ENCODE results near the gene GYS2. TPM values are rescaled to one million over a fixed set of nuclear protein-coding genes. Genes with fewer than 3 reads are reported as not detected.

GYS2 gene
- total and polyA plus RNA-seq, 5 experiments from 2014 or later = 0.31 TPM; not detected in 4

DNA sequence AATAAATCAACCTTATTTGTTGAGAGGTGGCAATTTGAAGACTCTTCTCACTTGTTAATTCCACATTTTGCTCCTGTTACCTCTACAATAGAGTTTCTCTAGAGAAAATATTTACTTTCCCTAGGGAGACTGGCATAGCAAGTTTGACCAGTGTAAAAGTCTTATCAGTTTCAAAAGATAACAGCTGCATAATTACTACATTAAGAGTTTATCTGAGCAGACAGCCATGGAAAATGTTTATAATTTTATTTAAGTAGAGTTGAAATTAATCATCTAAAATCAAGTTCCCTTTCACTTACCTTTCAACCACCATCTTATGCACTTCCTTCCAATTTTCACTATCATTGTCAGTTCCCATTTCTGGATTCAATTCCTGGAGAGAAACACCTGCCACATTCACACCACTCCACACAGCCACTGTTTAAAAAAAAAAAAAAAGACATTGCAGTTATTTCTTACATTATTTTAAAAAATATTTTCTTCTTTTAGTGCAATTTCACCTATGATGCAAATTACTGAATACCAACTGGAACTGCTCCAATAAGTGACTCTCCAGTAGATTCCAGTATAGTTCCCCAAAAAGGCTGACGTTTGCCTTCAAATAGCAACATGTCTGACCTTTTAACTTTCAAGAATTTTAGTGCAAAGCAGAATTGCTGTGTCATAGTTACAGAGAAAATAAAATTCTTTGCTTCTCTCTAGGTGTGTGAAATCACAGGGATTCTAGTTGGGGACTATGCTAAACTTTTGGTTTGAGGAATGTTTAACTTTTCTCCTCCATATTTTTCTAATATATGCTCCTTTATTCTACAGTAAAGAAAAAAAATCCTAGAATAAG is 33.6 kb upstream of the GYS2 start:
- H3K36me3 Mint-ChIP-seq = peaks cover 34 to 91% (median 71%) of the 10 kb centered on the region in 3 donors
- ATAC-seq = no peak
- peaks cover 20 to 59% (median 48%) of the 10 kb centered on the region in 4 donors for H3K4me1 Mint-ChIP-seq
- H3K27ac Mint-ChIP-seq = peak overlapping the region in 9 of 10 donors; percentile 66 to 91 (median 79)
- H3K4me3 Mint-ChIP-seq = peak overlapping the region in 6 of 10 donors; percentile 2 to 54 (median 26)
- H3K27me3 Mint-ChIP-seq = no peaks in the 10 kb centered on the region
- no peaks in the 10 kb centered on the region for H3K9me3 Mint-ChIP-seq
- no peak for DNase-seq
- POLR2A ChIA-PET = interaction anchor here (0.6 to 1.4 kb wide), 5 partner anchors 13 to 80 kb away, joined by 3 to 7 read pairs (median 3); no protein-coding TSS in a partner anchor

DNA sequence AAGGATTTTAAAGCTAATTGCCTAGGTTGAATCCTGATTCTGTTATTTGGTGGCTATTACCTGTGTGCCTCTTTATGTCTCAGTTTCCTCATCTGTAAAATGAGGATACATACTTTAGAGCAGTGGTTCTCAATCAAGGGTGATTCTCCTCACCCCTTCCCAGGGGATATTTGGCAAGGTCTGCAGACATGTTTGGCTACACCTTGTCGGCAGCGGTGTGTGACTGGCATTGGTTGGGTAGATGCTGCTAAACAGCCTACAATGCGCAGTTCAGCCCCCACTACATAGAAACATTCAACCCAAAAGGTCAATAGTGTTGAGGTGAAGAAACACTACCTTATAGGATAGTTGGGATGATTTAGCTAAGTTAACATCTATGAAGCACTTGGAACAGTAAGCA is 29.6 kb upstream of the GYS2 start:
- H3K27me3 Mint-ChIP-seq = no peaks in the 10 kb centered on the region
- H3K4me1 Mint-ChIP-seq = peaks cover 10 to 32% (median 23%) of the 10 kb centered on the region in 4 donors
- no peaks in the 10 kb centered on the region for H3K9me3 Mint-ChIP-seq
- DNase-seq (no peak), ATAC-seq (no peak)
- peak overlapping the region in 7 of 10 donors; percentile 20 to 59 (median 40) for H3K27ac Mint-ChIP-seq
- H3K36me3 Mint-ChIP-seq = peaks cover 19 to 76% (median 72%) of the 10 kb centered on the region in 3 donors
- no peak overlapping the region for H3K4me3 Mint-ChIP-seq
- POLR2A ChIA-PET = interaction anchor here (1.1 to 4.4 kb wide), 5 partner anchors 12 to 23 kb away, joined by 4 to 16 read pairs (median 4); partner anchors contain the start of gene LDHB

DNA sequence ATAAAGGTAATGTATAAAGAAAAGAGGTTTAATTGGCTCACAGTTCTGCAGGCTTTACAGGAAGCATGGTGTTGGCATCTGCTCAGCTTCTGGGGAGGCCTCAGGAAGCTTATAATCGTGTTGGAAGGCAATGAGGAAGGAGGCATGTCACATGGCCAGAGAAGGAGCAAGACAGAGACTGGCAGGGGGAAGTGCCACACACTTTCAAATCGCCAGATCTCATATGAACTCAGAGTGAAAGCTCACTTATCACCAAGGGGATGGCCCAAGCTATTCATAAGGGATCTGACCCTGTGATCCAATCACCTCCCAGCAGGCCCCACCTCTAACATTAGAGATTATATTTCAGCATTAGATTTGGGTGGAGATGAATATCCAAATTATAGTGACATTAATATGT is 26.7 kb upstream of the GYS2 start:
- DNase-seq (no peak), ATAC-seq (no peak)
- Mint-ChIP-seq H3K4me3 (no peak overlapping the region), H3K27me3 (no peaks in the 10 kb centered on the region), H3K4me1 (peaks cover 0 to 16% (median 8%) of the 10 kb centered on the region in 4 donors), H3K27ac (peak overlapping the region in 4 of 10 donors; percentile 50 to 70 (median 56)), H3K36me3 (peaks cover 10 to 55% (median 48%) of the 10 kb centered on the region in 3 donors), H3K9me3 (peaks cover 0 to 9% (median 2%) of the 10 kb centered on the region in 9 donors)
- POLR2A ChIA-PET = interaction anchor here (0.6 to 1.6 kb wide), 3 partner anchors 13 to 26 kb away, joined by 3 to 6 read pairs (median 3); partner anchors contain the start of gene LDHB

DNA sequence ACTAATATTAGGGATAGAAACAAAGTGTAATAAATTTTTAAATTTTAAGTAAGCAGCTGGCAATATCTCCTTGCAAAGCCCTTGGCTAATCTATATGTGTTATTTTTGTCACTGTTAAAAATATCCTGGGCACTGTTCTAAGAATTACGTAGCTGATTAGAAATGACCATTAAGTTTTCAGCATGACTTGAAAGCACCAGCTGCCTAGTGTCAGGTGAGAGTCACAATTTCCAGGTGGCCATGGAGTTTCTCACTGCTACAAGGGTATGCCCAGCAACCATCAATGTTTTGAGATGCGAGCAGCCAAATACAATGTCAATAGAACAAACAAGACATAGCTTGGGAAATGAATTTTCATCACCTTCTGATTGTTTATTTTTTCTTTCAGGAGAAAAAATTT is 23.3 kb upstream of the GYS2 start:
- peaks cover 4 to 34% (median 18%) of the 10 kb centered on the region in 9 donors for H3K9me3 Mint-ChIP-seq
- ATAC-seq = no peak
- DNase-seq = no peak
- peaks cover 10 to 42% (median 21%) of the 10 kb centered on the region in 3 donors for H3K36me3 Mint-ChIP-seq
- no peaks in the 10 kb centered on the region for H3K27me3 Mint-ChIP-seq
- peaks cover 0 to 16% (median 8%) of the 10 kb centered on the region in 4 donors for H3K4me1 Mint-ChIP-seq
- no peak overlapping the region for H3K4me3 Mint-ChIP-seq
- H3K27ac Mint-ChIP-seq = no peak overlapping the region
- POLR2A ChIA-PET = no interaction called here

DNA sequence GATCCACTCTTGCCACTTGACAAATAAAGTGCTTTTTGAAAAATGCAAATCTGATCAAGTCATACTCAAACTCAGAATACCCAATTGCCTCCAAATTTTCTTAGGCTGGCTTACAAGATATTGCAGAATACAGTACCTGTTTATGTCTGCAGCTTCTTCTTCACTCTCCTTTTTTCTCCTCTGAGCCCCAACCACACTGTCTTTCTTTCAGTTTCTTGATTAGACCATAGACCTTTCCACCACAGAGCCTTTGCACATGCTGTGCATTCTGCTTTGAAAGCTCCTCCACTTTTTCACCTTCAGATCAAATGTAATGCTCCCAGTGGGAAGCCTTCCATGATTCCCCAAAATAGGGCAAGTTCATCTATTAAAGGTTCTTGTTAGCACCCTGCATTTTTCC is 13.9 kb upstream of the GYS2 start:
- DNase-seq = no peak
- Mint-ChIP-seq H3K36me3 (peaks cover 0 to 12% (median 10%) of the 10 kb centered on the region in 3 donors), H3K27me3 (no peaks in the 10 kb centered on the region), H3K4me3 (peak overlapping the region in 4 of 10 donors; percentile 1 to 73 (median 12)), H3K4me1 (peaks cover 21 to 52% (median 49%) of the 10 kb centered on the region in 4 donors), H3K27ac (peak overlapping the region; percentile 20 to 92 (median 80)), H3K9me3 (peaks cover 0 to 13% (median 5%) of the 10 kb centered on the region in 9 donors)
- ATAC-seq = no peak
- POLR2A ChIA-PET = interaction anchor here (0.8 to 3.2 kb wide), 3 partner anchors 32 to 58 kb away, joined by 3 to 26 read pairs (median 4); partner anchors contain the start of gene LDHB

DNA sequence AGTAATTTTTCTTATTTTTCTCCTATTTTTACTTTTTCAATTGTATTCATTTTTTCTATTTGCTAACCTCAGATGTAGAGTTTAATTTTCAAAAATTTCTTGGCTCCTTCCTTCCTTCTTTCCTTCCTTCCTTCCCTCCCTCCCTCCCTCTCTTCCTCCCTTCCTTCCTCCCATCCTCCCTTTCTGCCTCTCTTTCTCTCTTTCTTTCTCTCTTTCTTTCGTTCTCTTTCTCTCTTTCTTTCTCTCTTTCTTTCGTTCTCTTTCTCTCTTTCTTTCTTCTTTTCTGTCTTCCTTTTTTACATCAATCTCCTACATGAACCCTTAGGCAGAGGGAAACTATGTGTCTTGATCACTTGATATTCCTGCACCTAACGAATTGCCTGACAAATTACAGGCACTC is 12.4 kb upstream of the GYS2 start:
- Mint-ChIP-seq H3K27me3 (no peaks in the 10 kb centered on the region), H3K27ac (peak overlapping the region; percentile 72 to 98 (median 90)), H3K9me3 (peaks cover 0 to 13% (median 4%) of the 10 kb centered on the region in 9 donors), H3K4me1 (peaks cover 25 to 67% (median 61%) of the 10 kb centered on the region in 4 donors), H3K4me3 (peak overlapping the region in 8 of 10 donors; percentile 7 to 59 (median 38)), H3K36me3 (peaks cover 0 to 17% (median 13%) of the 10 kb centered on the region in 3 donors)
- ATAC-seq (no peak), DNase-seq (no peak)
- POLR2A ChIA-PET = interaction anchor here (0.8 to 2.0 kb wide), 3 partner anchors 30 to 60 kb away, joined by 3 to 18 read pairs (median 9); no protein-coding TSS in a partner anchor

DNA sequence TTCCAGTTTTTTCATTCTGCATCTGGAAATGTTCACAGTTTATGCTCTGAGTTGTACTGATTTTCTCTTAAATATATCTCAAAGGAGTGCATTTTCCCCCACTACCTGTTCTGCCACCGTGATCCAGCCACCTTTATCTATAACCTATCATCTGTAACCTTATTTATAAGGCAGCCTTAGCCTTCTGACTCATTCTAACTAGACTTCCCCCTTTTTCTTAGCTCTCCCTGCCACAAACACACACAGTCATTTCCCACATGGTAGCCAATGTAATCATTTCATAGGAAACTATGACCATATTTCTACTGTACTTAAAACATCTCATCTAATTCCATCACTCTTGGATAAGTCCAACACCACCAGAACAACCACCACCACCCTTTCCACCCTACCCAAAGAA is 10.8 kb upstream of the GYS2 start:
- Mint-ChIP-seq H3K4me3 (peak overlapping the region; percentile 4 to 77 (median 60)), H3K4me1 (peaks cover 25 to 68% (median 62%) of the 10 kb centered on the region in 4 donors), H3K27ac (peak overlapping the region; percentile 79 to 98 (median 93)), H3K9me3 (peaks cover 0 to 13% (median 2%) of the 10 kb centered on the region in 9 donors), H3K36me3 (peaks cover 0 to 23% (median 11%) of the 10 kb centered on the region in 3 donors), H3K27me3 (no peaks in the 10 kb centered on the region)
- POLR2A ChIA-PET = interaction anchor here (0.8 to 2.0 kb wide), 8 partner anchors 16 to 62 kb away, joined by 3 to 34 read pairs (median 4); partner anchors contain the start of gene LDHB
- ATAC-seq (peak; percentile 38 to 77), DNase-seq (peak in 1 of 10 donors; percentile 6)

DNA sequence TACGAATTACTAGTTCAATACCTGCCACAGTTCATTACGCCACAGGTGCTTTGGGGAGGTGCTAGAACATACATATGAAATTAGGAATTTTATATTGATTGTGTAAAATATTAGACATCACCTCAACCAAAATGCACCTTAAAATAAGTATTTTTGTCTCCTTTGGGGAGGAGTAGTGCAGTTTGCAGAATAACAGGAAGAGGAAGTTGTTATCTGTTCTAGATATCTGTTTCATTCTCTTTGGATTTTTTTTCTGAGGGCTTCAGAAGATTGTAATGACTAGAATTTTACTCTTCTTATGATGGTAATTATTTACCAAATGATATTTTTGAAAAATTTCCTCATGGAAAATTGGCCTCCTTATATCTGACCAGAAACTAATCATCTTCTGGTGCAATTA is 9.9 kb upstream of the GYS2 start:
- peaks cover 25 to 63% (median 59%) of the 10 kb centered on the region in 4 donors for H3K4me1 Mint-ChIP-seq
- POLR2A ChIA-PET = interaction anchor here (1.1 to 4.9 kb wide), 5 partner anchors 19 to 66 kb away, joined by 5 to 47 read pairs (median 10); partner anchors contain the start of gene LDHB
- DNase-seq = peak in 3 of 10 donors; percentile 45 to 49 (median 45)

DNA sequence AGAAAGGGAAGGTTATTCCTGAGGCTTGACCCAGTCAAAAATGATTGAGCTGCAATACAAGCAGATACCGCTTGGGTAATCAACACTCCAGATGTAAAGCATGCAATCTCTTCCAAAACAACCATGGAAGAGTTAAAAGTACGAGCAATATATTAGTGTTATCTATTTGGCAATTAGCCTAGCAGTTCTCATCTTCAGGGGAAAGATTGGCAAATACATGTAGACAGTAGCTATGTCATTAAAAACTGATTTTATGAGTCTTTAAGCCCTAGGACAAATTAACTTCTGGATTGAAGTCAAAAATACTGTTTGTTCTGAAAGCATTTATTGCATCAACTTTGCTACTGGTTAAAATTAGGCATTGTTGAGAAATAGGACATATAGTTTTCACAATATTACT is 9.3 kb upstream of the GYS2 start:
- Mint-ChIP-seq H3K36me3 (peaks cover 0 to 23% (median 10%) of the 10 kb centered on the region in 3 donors), H3K4me1 (peaks cover 25 to 60% (median 58%) of the 10 kb centered on the region in 4 donors), H3K9me3 (peaks cover 0 to 11% (median 2%) of the 10 kb centered on the region in 9 donors), H3K27ac (peak overlapping the region; percentile 65 to 98 (median 93)), H3K27me3 (no peaks in the 10 kb centered on the region), H3K4me3 (peak overlapping the region in 8 of 10 donors; percentile 21 to 77 (median 60))
- DNase-seq (no peak), ATAC-seq (no peak)
- POLR2A ChIA-PET = interaction anchor here (0.6 to 4.9 kb wide), 11 partner anchors 20 to 71 kb away, joined by 3 to 47 read pairs (median 5); partner anchors contain the start of gene LDHB

More for the DNA sequence above, 9.9 kb upstream of the GYS2 start:
- Mint-ChIP-seq H3K4me3 (peak overlapping the region; percentile 48 to 77 (median 67)), H3K27me3 (no peaks in the 10 kb centered on the region), H3K9me3 (peaks cover 0 to 13% (median 2%) of the 10 kb centered on the region in 9 donors), H3K36me3 (peaks cover 0 to 26% (median 11%) of the 10 kb centered on the region in 3 donors), H3K27ac (peak overlapping the region; percentile 79 to 98 (median 93))
- peak; percentile 80 to 88 for ATAC-seq

DNA sequence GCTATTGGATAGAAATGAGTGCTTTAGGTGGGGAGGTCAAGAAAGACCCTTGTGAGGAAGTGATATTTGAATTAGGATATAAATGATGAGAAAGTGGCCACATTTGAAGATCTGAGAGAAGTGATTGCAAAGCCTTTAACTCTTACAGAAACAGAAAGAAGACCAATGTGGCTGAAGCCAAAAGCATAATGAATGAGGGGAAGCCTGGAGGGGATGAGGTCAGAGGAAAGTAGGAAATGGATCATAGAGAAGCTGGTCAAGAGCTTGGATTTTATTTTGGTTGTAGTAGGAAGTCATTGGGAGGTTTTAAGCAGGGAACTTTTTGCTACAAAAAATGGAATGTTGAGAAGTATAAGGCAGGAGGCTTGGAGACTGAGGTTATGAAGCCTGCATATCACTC is 3.5 kb upstream of the GYS2 start:
- POLR2A ChIA-PET = interaction anchor here (1.5 to 2.1 kb wide), 2 partner anchors 49 to 70 kb away, joined by 11 to 12 read pairs; partner anchors contain the start of gene LDHB
- peaks cover 0 to 13% (median 4%) of the 10 kb centered on the region in 3 donors for H3K36me3 Mint-ChIP-seq
- no peak overlapping the region for H3K27ac Mint-ChIP-seq
- ATAC-seq (no peak), DNase-seq (no peak)
- H3K27me3 Mint-ChIP-seq = peaks cover 0 to 1% (median 0%) of the 10 kb centered on the region in 5 donors
- H3K4me3 Mint-ChIP-seq = no peak overlapping the region
- peaks cover 5 to 13% (median 10%) of the 10 kb centered on the region in 4 donors for H3K4me1 Mint-ChIP-seq
- H3K9me3 Mint-ChIP-seq = no peaks in the 10 kb centered on the region

DNA sequence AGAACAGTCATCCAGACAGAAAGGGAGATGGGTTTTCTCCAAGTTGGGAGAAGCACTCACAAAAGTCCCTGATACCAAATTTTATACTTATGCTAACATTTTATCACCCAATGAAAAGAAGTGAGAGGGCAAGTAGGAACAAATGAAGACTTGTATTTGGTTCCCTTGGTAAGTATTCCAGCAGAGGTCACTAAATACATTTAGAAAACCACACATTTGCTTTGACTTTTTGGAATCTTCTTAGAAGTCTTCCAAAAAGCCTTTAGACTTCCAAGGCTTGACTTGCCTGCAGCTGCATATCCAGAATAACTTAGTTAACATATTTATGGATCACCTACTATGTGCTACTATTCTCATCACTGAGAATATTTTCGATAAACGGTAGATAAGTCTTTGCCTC is 3.1 kb upstream of the GYS2 start:
- no peaks in the 10 kb centered on the region for H3K9me3 Mint-ChIP-seq
- peak in 1 of 2 donors; percentile 73 for ATAC-seq
- DNase-seq = peak in 3 of 10 donors; percentile 36 to 45 (median 40)
- no peak overlapping the region for H3K4me3 Mint-ChIP-seq
- H3K36me3 Mint-ChIP-seq = peaks cover 0 to 8% (median 4%) of the 10 kb centered on the region in 3 donors
- no peak overlapping the region for H3K27ac Mint-ChIP-seq
- H3K4me1 Mint-ChIP-seq = peaks cover 2 to 8% (median 6%) of the 10 kb centered on the region in 4 donors
- peaks cover 0 to 1% (median 0%) of the 10 kb centered on the region in 5 donors for H3K27me3 Mint-ChIP-seq
- POLR2A ChIA-PET = interaction anchor here (1.5 to 2.1 kb wide), 2 partner anchors 50 to 70 kb away, joined by 11 to 12 read pairs; partner anchors contain the start of gene LDHB

DNA sequence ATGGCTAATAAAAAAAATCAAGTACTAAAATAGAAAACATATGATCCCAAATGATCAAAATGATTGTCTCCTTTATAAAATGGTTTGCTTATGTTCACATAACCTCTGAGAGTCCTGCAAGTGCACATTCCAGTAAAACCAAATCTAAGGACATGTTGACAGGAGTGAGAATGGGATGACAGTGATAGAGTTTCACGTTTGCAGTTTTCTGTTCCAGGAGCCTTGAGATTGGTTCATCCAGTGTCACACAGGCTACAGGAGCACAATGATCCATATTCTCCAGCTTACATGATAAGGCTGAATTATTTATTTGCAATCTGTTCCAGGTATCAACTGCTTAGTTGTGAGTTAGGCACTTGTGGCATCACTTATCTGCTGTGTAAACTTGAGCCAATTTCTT is 1.5 kb upstream of the GYS2 start:
- Mint-ChIP-seq H3K27me3 (peaks cover 0 to 1% (median 0%) of the 10 kb centered on the region in 5 donors), H3K27ac (no peak overlapping the region), H3K9me3 (no peaks in the 10 kb centered on the region), H3K4me1 (peaks cover 0 to 2% (median 2%) of the 10 kb centered on the region in 4 donors), H3K4me3 (no peak overlapping the region), H3K36me3 (peaks cover 0 to 8% (median 0%) of the 10 kb centered on the region in 3 donors)
- ATAC-seq = no peak
- no peak for DNase-seq
- POLR2A ChIA-PET = interaction anchor here (1.4 kb wide), 1 partner anchor 51 kb away, joined by 4 read pairs; the partner anchor contains the start of gene LDHB
